ENCODE data around the gene EGFL8. TPM values are rescaled to one million over a fixed set of nuclear protein-coding genes. Genes with fewer than 3 reads are reported as not detected.

EGFL8 gene
- total and polyA plus RNA-seq, 9 of the 15 experiments (the other 6 are each of a cell fraction or from before 2014, with no cell fraction given), result 2.2 to 47.4 (median 14.2) TPM

DNA sequence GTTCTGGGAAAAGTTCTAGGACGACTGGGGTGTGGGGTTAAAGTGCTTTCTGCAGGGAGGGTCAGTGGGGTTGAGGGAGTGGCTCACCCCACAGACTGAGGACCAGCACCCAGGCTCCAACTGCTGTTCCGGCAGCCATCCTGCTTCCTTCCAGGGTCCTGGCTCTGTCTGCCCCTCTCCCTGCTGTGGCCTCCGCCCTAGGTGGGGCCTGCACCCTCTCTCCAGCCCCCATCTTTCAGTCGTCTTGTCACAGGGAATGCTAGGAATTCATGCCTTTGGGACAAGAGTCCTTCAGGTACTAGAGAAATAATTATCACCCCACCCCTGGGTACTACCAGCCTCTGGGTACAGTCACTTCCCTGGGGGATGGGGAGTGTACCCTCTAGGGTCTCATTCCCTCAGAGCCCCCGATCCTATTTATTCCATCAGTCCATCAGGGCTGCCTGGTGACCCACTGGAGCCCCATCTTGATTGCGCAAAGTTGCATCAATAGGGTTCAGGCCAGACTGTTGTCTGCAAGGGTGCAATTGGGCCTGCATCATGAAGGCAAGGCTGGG, 19.8 kb downstream of the EGFL8 start, which contains the start of gene AGER (continued):
- TF ChIP-seq TEAD1 (CRISPR knock-in tag; IDR thresholded peaks at IDR 0.05) (no peak), NFXL1 (CRISPR knock-in tag; IDR thresholded peaks at IDR 0.05) (peak; percentile 77; the same call in 1 of the 2 replicates), ZNF780A (CRISPR knock-in tag; IDR thresholded peaks at IDR 0.05) (no peak), TCF7 (IDR thresholded peaks at IDR 0.05; ENCODE audit: borderline replicate concordance) (0 out of 2 replicates have a peak, but pooled peaks have one; percentile 7), DMBX1 (CRISPR knock-in tag; IDR thresholded peaks at IDR 0.05; ENCODE audit: borderline replicate concordance) (peak; percentile 96), ZC3H8 (IDR thresholded peaks at IDR 0.05) (no peak), IFI16 (CRISPR knock-in tag; IDR thresholded peaks at IDR 0.05) (no peak), ZBED1 (IDR thresholded peaks at IDR 0.05) (no peak), ATF7 (IDR thresholded peaks at IDR 0.05) (no peak), NR2C1 (IDR thresholded peaks at IDR 0.05) (no peak), NR2C1 (tag; IDR thresholded peaks at IDR 0.05) (peak; percentile 59), POLR2H (tag; IDR thresholded peaks at IDR 0.05; ENCODE audit: low read depth) (peak; percentile 30; the same call in 1 of the 2 replicates), YBX1 (IDR thresholded peaks at IDR 0.05) (no peak), SIRT6 (IDR thresholded peaks at IDR 0.05; ENCODE audit: low read depth, low read length) (no peak), BHLHE40 (IDR thresholded peaks at IDR 0.05; ENCODE audit: low read length) (no peak), ZBTB8A (IDR thresholded peaks at IDR 0.05; ENCODE audit: partially characterized antibody) (no peak), ZNF584 (CRISPR knock-in tag; IDR thresholded peaks at IDR 0.05; ENCODE audit: low read depth) (peak; percentile 84; the same call in 1 of the 2 replicates), ZNF253 (CRISPR knock-in tag; conservative IDR thresholded peaks at IDR 0.05) (no peak), ZBTB17 (CRISPR knock-in tag; IDR thresholded peaks at IDR 0.05) (peak; percentile 65; the same call in 1 of the 2 replicates), HEY1 (CRISPR knock-in tag; IDR thresholded peaks at IDR 0.05; ENCODE audit: borderline replicate concordance) (no peak)
- TF ChIP-seq, protein P1, sequence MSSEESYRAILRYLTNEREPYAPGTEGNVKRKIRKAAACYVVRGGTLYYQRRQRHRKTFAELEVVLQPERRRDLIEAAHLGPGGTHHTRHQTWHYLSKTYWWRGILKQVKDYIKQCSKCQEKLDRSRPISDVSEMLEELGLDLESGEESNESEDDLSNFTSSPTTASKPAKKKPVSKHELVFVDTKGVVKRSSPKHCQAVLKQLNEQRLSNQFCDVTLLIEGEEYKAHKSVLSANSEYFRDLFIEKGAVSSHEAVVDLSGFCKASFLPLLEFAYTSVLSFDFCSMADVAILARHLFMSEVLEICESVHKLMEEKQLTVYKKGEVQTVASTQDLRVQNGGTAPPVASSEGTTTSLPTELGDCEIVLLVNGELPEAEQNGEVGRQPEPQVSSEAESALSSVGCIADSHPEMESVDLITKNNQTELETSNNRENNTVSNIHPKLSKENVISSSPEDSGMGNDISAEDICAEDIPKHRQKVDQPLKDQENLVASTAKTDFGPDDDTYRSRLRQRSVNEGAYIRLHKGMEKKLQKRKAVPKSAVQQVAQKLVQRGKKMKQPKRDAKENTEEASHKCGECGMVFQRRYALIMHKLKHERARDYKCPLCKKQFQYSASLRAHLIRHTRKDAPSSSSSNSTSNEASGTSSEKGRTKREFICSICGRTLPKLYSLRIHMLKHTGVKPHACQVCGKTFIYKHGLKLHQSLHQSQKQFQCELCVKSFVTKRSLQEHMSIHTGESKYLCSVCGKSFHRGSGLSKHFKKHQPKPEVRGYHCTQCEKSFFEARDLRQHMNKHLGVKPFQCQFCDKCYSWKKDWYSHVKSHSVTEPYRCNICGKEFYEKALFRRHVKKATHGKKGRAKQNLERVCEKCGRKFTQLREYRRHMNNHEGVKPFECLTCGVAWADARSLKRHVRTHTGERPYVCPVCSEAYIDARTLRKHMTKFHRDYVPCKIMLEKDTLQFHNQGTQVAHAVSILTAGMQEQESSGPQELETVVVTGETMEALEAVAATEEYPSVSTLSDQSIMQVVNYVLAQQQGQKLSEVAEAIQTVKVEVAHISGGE (CRISPR knock-in tag; IDR thresholded peaks at IDR 0.05), result no peak
- TF ChIP-seq, protein P2, sequence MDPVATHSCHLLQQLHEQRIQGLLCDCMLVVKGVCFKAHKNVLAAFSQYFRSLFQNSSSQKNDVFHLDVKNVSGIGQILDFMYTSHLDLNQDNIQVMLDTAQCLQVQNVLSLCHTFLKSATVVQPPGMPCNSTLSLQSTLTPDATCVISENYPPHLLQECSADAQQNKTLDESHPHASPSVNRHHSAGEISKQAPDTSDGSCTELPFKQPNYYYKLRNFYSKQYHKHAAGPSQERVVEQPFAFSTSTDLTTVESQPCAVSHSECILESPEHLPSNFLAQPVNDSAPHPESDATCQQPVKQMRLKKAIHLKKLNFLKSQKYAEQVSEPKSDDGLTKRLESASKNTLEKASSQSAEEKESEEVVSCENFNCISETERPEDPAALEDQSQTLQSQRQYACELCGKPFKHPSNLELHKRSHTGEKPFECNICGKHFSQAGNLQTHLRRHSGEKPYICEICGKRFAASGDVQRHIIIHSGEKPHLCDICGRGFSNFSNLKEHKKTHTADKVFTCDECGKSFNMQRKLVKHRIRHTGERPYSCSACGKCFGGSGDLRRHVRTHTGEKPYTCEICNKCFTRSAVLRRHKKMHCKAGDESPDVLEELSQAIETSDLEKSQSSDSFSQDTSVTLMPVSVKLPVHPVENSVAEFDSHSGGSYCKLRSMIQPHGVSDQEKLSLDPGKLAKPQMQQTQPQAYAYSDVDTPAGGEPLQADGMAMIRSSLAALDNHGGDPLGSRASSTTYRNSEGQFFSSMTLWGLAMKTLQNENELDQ (CRISPR knock-in tag; IDR thresholded peaks at IDR 0.05; ENCODE audit: borderline replicate concordance), result no peak
- TF ChIP-seq, protein P3, sequence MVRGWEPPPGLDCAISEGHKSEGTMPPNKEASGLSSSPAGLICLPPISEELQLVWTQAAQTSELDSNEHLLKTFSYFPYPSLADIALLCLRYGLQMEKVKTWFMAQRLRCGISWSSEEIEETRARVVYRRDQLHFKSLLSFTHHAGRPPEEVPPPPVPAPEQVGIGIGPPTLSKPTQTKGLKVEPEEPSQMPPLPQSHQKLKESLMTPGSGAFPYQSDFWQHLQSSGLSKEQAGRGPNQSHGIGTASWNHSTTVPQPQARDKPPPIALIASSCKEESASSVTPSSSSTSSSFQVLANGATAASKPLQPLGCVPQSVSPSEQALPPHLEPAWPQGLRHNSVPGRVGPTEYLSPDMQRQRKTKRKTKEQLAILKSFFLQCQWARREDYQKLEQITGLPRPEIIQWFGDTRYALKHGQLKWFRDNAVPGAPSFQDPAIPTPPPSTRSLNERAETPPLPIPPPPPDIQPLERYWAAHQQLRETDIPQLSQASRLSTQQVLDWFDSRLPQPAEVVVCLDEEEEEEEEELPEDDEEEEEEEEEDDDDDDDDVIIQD (CRISPR knock-in tag; IDR thresholded peaks at IDR 0.05), result no peak

Measured in K562 (cell line).